ENCODE data around the gene RBM8A.

The RBM8A gene

DNA sequence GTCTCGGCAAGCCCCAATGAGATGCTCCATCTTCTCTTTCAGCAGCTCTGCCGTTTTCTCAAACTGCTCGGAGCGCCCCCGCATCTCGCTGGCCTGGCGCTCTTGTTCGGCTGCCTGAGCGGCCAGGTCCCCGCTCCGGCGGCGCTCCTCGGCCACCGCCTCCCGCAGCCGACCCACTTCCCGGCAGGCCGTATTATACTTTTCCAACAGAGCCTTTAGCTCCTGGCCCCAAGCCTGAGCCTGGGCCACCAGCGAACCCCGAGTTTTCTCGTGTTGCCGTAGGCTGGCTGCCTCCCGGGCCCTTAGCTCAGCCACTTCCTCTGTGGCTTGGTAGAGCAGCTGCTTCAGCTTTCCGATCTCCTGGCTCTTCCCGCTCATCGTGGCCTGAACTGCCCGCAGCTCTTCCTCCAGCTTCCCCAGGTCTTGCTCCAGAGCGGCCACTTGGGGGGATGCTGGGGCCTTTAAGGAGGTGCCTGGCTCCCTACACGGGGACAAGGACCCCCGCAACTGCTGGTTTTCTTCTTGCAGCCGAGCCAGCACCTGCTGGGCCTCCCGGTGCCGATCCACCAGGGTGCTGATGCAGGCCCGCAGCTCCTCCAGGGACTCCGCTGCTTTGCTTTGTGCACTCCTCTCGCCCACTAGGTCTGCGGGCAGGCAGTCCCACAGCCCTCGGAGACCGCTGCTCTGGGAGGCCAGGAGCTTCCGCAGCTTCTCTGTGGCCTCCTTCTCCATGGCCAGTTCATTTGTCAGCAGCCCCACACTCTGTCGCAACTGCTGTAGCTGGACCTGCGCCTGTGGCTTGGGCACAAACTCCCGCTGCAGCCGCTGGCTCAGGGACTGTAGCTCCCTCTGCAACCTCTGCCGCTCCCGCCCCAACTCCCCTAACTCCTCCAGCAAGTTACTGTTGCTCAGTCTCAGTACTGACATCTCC lies 55.0 kb downstream of the RBM8A start:
- no peak for DNase-seq
